Stimulated activated naive CD8-positive, alpha-beta T cell treated with anti-CD3 and anti-CD28 coated beads, Interleukin-15, Interleukin-2, amounts not matched to agents 100 U/mL and 50 U/mL, for 24 hours (primary cell): ENCODE measurements around the gene RBMS1.

Experiments
- ATAC-seq: fragments of 150-1000 bp; cut with Tn5 transposase; one replicate; pipeline ENCODE4 v1.10.0; 2021
- DNase-seq: peaks from one replicate; pipeline ENCODE4 v3.0.0; 2021

The RBMS1 gene

DNA sequence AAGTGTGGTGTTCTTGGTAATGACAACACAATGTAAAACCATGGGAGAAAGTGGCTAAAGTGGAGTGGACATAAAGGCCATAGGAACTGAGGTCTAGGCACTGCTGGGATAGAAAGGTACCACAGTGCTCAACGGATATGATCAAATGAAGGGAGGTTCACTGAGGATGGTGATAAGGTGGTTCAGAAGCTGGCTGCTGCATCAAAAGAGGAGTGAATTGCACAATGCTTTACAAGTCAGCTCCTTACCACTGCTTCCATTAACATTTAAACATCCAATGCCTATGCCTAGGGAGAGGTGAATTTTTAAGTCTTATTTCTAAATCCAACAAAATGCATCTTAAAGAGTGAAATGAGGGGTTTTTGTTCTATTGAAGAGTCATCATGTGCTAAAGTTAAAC, 193.4 kb downstream of the RBMS1 start:
- no peak for DNase-seq
- ATAC-seq: no peak

DNA sequence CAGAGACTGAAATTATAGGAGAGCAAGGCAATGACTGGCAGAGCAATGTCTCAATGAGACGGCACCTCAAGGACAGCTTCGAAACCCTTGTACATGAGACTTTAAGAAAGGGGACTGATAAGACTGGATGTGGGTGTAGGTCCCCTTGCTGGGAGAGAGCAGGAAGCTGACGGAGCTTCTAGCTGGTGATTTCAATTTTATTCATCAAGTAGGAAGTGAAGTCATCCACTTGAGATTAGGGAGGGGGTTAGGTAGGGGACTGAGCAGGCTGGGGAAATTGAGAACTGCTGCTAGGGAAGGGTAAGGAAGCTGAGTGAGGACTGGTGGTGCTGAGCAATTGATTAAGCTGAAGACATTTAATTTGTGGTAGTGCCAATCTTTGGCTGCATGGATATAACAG, 194.1 kb downstream of the RBMS1 start:
- ATAC-seq (peak; percentile 7), DNase-seq (no peak)

DNA sequence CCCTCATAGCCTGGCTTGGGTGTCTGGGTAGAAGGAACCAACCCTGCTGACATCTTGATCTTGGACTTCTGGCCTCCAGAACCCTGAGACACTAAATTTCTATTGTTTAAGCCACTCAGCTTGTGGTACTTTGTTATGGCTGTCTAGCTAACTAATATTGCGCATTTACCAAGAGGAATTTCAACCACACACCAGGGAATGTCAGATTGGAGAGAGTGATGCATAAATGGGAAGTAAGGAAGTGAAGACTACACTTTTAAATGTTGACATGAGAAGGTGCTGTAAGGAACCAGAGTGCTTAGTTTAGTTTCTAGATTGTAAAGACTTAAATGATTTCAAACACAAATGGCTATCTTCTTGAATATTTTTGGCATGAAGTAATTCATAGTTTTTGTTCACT, 194.6 kb downstream of the RBMS1 start:
- DNase-seq (no peak), ATAC-seq (no peak)

- DNase-seq (no peak), ATAC-seq (peak; percentile 60)
Observed at GRCh38 chr2:160295519-160296207, 197.9 kb downstream of the RBMS1 start.

GRCh38 chr2:160294889-160295288, 198.7 kb downstream of the RBMS1 start:
- ATAC-seq (no peak), DNase-seq (no peak)

- ATAC-seq (peak; percentile 93), DNase-seq (peak; percentile 35)
Observed at GRCh38 chr2:160294339-160294803, 199.2 kb downstream of the RBMS1 start.

GRCh38 chr2:160293391-160294091, 200.1 kb downstream of the RBMS1 start:
- ATAC-seq (no peak), DNase-seq (no peak)

DNA sequence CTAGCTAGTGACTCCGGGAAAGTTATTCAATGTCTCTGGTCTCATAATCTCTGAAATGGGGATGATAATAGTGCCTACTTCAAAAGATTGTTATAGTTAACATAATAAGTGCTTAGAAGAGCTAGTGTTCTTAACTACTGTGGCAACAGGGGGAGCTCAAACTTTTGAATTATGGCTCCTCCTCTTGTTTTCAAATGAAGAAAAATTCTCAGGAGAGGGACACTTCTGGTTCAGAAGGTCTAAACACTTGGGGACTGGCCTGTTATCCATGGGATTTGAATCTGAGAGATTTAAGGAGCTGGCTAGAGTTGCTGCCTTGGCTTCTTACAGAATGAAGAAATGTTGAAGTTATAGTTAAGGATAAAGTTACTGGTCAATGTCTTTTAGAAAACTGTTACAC, 201.4 kb downstream of the RBMS1 start:
- no peak for DNase-seq
- no peak for ATAC-seq

DNA sequence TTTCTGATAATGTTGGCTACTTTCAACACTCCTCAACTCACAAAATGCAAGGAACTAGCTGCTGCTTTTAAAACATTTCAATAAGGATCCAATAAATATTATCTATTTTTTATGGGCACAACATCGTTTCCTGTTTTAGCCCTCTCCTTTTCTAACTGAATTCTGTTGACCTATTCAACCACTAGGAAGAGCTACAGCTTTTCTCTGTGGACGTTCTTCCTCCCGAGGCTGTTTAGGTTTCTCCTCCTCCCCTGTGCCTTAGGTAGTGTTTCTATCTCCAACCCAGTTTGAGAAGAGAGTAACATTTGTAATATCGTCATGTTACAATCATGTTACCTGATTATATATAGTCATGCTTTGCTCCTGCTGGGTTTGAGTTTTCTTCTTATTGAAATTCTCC, 202.2 kb downstream of the RBMS1 start:
- DNase-seq (no peak), ATAC-seq (no peak)

GRCh38 chr2:160290598-160290997, 203.0 kb downstream of the RBMS1 start:
- no peak for ATAC-seq
- no peak for DNase-seq

- no peak for DNase-seq
- ATAC-seq: no peak
Observed at GRCh38 chr2:160289831-160290230, 203.8 kb downstream of the RBMS1 start.

- ATAC-seq (no peak), DNase-seq (no peak)
Observed at GRCh38 chr2:160289126-160289525, 204.5 kb downstream of the RBMS1 start.

GRCh38 chr2:160288324-160288723, 205.3 kb downstream of the RBMS1 start:
- ATAC-seq (no peak), DNase-seq (no peak)

GRCh38 chr2:160287476-160287875, 206.1 kb downstream of the RBMS1 start:
- DNase-seq (no peak), ATAC-seq (no peak)

DNA sequence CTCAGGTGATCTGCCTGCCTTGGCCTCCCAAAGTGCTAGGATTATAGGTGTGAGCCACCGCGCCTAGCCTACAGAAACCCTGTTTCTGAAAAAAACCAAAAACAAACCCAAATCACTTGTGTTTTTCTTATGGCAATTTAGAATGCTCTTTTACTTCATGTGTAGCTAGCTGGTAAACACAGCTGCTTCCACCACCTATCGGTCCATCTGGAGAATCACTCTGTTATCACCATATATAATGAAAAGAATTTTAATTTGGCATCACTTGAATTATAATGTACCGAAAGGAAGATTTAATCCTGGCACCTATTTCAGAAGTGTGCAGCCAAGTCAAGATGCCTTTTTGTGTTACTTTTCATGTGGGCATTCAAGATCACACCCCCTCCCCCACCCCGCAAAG, 207.1 kb downstream of the RBMS1 start:
- DNase-seq (no peak), ATAC-seq (no peak)

GRCh38 chr2:160283675-160284074, 209.9 kb downstream of the RBMS1 start:
- no peak for DNase-seq
- ATAC-seq: no peak

DNA sequence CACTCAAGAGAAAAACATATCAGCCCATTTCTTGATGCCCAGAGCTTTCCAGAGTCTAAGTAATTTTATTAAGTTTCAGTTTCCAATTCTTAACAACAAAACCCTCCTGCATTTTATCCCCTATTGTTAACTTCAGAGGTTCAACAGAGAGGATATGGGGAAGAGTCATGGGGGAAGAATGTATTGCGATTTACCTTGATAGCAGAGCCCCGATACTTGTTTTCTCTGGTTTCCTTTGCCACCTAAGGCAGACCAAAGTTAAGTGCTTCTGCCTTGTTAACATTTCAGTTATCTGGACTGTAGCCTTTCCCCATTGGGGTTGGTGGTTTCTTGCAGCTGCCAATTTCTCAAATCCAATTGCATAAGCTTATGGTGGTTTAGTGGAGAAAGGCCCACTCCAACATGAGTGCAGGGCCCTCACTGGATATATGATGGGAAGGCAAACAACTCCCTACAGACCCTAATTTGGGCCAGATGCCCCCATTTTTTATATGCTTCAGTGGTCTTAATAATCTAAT, 211.5 kb downstream of the RBMS1 start:
- DNase-seq (no peak), ATAC-seq (no peak)

DNA sequence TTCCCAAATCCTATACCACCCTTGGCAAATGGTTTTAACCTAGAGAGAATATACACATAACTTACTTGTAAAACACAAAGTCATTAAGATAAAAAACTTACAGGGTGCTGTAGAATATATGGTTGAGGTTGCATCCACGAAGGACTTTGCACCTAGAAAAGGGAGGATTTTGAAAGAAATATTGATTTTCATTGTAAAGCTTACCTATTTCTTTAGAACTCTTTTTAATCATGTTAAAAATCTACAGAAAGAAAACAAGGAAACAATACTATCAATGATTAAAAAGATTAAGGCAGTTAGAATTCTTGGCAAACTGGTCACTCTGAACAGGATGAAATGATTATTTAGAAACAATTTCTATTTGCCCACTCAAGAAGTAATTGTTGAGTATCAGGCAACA, 212.4 kb downstream of the RBMS1 start:
- ATAC-seq (no peak), DNase-seq (no peak)

- no peak for ATAC-seq
- DNase-seq: no peak
Observed at GRCh38 chr2:160279813-160280465, 213.7 kb downstream of the RBMS1 start.

DNA sequence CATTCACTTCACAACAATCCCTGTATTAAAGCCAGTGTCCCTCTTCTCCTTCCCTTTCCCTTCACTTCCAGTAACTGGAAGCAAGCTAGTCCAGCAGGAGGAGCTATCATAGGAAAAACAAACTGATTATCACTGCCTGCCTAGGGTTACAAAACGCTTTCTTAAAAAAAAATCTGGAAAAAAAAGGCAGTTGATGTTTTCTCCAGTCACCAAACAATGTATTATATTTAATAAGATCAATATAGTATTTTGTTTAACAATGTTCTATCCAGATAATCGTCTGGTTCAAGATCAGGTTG, 214.8 kb downstream of the RBMS1 start:
- ATAC-seq: no peak
- DNase-seq: no peak

DNA sequence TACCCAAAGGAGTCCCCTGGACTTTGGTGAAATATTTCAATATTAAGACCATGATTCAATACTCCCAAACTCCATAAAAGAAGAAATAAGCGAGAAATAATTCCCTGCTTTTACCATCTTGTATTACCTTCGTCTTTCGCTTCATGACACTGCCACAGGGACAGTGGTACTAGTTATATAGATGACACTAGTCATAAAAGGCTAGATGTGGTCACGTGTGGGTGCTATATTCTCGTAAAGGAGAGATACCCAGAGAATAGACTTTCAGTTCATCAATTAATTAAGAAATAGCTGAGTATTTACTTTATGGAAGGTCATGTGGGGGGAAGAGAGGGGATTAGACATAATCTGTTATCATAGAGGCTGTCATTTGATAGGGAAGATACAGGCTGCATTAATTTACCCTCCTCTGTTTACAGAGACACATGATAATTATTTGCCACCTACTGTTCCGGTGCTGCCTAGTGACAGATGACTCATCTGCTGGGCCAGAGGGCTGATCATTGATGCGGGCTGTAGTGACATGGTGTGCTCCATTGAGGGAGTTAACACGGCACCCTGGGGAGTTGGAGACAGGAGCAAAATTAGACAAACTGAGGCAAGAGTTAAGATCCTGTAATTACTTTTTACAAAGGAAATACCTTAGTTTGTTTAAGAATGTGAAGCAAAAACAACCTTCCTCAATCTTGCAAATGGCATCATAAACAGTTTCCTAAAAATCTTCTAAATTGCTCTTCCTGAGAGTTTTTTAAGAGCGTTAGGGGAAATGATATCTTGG, 215.3 kb downstream of the RBMS1 start:
- no peak for DNase-seq
- ATAC-seq: peak; percentile 84

DNA sequence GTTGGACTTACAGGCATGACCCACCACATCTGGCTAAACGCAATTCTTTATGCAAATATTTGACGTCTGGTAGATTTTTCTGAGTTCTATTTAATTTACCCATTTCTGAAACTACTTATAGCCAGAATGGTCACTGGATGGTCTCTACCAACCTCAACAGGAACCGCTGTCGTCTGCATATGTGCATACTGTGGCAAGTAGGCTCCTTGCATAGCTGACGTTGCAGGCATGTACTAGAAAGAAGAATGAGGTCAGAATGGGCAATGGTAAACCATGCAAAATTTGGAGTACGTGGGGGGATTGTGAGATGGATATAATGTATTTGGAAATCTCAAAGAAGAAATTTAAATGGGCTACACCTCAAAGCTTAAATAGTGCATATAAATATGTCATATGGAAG, 216.5 kb downstream of the RBMS1 start:
- ATAC-seq (no peak), DNase-seq (no peak)

- DNase-seq (no peak), ATAC-seq (no peak)
Observed at GRCh38 chr2:160275656-160276055, 218.0 kb downstream of the RBMS1 start.
